ENCODE measurements around the gene ZNF587B.
"Not testable (repeated sequence)": the region's sequence is repeated elsewhere in the genome, so short reads cannot be mapped to it uniquely, and the experiment has no call there.

ZNF587B gene

DNA sequence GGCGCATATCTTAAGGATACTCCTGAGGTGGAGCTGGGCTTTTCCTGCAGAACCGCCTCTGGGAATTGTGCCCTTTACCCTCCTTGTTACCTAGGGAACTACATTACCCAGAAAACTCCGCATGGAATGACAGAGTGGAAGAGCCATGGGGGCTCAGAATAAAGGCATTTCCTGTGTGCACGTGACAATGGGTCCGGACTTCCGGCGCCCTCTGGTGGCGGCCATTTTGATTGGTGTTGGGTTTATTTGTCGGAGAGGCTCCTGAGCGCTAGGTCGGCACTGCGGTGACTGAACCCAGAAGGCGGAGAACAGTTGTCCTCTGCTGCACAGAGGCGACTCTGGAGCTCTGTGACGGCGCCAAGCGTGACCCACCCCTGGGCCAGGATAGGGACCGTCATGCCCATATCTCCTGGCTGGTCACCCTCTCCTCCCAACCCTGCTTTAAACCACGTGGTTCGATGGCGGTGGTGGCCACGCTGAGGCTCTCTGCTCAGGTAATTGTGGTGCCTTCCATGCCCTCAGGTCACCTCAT, at the start of gene ZNF587B:
Gene ZNF587B, plus strand, starts transcription at position 229 of the 532 bp plus-strand sequence. Its CDS starts 230 bp downstream, at position 459.
- DNase-seq, result no peak

DNA sequence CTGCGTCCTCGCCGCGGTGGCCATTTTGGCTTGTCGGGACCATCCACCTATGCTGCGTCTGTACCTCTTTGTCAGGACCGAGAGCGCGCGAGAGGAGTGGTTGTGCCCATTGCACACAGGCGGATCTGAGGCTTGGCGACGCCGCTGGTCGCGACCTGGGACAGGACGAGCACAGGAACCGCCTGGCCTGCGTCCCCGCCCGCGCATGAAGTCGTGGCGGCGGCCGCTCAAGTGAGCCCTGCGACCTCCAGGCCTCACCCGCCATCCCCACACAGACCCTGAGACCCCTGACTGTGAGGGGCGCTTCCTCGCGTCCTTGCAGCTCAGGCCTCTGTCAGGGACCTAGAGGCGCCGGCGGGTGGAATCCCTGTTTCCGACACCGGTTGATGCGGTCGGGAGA, 43.8 kb upstream of the ZNF587B start:
- DNase-seq, result no peak

DNA sequence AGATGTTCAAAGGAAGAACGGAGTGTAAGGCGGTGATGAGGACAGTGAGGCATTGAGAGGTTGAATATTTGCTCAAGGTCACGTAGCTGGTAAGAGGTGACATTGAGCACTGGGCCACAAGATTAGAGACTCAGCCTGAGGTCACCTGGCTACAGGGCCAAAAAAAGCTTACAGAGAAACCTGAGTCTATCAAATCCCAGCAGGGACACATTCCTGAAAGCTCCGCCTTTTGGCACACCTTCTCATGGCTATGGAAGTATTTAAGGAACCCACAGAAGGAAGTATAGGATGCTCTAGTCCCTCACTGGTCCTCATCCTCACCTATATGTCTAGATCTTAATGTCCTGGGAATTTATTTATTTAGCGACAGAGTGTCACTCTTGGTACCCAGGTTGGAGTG, 43.2 kb upstream of the ZNF587B start:
- no peak for DNase-seq

DNA sequence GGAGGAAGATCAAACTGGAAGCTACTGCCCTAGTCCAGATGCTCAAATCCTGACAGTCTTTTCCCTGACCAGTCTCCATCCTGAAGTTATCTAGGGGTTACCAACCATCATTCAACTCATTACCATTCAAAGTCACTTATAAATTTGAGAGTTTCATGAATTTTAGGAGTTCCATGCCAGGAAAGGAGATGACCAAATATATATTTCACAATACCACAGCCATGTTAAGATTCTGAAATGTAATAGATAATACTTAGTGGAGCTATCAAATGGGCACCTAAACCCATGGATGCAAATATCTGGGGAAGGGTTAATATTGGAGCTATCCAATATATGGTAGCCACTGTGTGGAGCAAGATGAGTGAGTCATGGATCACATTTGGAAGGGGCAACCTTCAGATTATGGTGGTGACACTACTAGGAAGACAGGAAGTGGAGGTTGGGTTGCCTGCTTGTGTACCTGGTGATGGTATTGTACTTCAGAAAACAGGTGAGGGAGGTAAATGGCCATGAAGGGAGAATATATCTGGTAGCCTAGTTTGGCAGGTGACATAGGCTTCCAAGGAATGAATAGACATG, 41.9 kb upstream of the ZNF587B start:
- DNase-seq, result no peak

DNA sequence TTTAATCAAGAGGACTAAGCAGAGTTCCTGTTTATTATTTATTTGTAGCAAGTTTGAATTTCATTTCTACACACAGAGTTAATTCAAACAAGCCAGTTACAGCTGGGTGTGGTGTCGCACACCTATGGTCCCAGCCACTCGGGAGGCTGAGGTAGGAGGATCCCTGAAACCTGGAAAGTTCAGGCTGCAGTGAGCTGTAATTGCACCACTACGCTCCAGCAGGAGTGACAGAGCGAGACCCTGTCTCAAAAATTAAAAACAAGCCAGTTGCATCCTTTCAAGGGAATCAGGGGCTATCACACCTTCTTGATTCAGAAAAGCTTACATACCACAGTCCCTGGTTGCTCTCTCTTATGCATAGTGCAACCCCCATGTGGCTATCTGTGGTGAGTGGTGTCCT, 40.8 kb upstream of the ZNF587B start:
- no peak for DNase-seq

DNA sequence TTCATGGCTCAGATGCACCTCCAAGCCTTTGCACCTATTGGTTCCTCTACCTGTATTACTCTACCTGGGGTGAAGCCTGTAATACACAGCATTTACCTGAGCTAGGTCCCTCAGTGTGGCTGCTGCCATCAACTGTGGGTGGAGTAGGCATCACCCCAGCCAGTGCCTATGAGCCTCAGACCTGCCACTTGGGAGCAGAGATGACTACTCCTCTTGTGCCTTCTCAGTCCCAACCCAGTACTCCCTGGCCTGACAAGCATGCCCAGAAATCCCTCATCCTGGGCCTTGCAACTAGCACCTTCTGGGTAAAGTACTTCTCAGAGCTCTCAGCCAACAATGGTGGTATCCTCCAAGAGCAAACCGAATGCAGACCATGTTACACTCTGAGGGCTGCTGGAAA, 33.5 kb upstream of the ZNF587B start:
- DNase-seq, result not testable (repeated sequence)

DNA sequence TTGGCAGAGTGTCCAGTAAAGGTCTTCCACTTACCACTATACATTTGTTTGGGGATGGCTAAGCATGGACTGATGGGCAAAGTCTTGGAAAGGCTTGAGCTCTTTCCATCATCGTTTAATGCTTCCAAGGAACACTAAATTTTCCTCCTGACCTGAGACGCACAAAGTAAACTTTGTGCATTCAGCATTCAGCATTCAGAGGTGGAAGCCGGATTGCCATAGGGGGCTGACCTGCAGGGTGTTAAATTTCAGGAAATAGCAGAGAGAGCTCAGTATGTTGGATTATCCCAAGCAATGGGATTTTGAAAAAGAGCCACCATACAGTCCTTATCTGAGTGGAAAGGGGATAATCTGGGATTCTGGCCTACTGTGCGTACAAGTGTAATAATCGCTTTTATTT, 29.4 kb upstream of the ZNF587B start:
- no peak for DNase-seq

DNA sequence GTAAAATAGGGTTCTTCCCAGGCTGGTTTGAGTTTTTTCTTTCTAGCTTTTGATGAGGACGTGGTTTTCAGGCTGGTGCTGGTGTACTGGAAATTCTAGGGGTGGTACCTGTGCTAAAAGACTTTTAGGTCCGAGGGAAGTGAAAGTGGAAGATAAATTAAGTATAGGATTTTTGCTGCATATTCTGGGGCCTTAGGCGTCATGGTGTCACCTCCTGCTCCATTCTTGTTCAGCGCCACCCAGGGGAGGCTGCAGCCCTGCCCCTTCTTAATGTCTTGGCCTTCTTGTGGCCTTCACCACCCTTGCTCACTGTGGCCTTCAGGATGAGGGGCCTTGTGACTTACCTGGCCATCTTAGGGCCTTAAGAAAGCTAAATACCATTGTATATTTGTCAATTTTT, 27.8 kb upstream of the ZNF587B start:
- no peak for DNase-seq

DNA sequence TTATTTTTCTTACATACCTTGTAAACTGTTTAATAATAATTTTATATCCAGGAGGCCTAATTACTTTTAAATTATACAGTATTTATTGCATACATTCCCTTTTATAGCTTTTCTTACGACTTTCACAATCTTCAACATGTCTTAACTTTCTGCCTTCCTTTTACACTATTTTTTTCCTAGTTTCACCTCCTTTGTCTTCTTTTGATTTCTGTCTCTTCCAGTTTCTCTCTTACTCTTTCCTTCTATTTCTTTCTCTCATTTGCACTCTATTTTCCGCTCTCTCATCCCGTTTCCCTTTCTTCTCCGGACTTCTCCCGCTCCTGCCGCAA, 26.9 kb upstream of the ZNF587B start:
- no peak for DNase-seq

DNA sequence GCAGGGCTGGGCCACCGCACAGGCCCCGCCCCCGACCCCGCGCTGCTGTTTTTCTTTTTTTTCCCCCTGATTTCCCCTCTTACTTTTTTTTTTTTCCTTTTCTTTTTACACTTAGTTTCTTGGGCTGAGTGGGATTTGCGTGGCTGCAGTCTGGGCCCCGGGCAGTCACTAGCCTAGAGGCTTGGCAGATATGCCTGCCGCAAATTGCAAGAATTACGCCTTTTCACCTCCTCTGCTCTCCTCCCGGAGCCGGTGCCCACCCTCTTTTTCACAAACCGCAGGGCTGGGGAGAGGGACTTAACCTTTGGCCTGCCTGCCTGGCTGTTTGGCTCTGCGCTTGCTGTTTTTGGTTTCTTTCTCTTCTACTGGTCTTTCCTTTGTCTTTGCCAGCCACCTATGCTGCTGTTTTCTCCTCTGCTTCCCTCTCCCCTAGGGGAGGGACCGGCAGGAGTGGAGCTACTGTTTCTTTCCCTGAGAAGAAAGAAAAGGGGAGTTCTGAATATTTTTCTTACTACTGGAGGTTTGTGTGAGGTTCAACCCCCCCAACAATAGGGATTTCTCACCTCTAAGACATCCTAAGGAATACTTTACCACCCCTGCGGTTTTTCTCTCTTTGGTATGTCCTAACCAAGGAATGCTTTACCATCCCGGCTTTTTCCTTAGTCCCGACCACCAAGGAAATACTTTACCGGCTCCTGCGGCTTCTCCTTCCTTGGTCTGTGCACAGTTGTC, 26.3 kb upstream of the ZNF587B start:
- DNase-seq, result no peak

DNA sequence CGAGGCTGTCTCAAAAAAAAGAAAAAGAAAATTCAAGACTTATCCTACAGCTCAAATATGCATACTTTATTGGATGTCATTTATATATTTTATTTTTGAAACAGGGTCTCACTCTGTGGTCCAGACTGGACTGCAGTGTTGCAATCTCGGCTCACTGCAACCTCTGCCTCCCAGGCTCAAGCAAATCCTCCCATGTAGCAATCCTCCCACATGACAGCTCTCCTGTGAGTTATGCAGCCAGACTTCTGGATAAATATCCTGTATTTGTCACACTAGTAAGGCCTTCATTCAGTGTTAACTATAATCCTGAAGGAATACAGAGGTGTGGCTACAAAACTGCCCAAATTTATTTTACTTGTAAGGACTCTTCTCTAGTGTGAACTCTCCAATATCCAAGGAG, 22.6 kb upstream of the ZNF587B start:
- no peak for DNase-seq

DNA sequence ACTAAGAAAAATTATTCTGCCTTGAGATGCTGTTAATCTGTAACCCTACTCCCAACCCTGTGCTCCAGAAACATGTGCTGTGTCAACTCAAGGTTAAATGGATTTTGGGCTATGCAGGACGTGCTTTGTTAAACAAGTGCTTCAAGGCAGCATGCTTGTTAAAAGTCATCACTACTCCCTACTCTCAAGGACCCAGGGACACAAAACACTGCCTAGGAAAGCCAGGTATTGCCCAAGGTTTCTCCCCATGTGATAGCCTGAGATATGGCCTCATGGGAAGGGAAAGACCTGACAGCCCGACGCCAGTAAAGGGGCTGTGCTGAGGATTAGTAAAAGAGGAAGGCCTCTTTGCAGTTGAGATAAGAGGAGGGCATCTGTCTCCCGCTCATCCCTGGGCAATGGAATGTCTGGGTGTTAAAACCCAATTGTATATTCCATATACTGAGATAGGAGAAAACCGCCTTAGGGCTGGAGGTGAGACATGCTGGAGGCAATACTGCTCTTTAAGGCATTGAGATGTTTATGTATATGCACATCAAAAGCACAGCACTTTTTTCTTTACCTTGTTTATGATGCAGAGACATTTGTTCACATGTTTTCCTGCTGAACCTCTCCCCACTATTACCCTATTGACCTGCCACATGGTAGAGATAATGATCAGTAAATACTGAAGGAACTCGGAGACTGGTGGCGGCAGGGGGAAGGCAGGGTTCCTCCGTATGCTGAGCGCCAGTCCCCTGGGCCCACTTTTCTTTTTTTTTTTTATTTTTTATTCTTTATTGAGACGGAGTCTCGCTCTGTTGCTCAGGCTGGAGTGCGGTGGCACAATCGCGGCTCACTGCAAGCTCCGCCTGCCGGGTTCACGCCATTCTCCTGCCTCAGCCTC, 19.4 kb upstream of the ZNF587B start:
- not testable (repeated sequence) for DNase-seq

DNA sequence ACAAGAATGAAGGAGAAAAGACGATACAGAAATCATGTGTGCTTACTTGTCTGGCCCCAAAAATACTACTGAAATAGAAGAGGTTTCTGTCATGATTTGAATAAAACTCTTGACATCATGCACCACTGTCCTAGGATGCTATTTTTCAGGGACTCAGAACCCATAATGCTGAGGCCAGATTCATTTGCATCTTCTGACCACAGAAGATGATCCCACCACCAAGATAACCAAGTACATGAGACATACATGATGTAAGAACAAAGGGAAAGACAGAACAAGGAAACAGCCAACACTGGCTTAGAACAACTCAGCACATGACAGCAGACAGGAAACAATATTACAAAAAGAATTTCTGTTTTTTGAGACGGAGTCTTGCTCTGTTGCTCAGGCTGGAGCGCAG, 17.9 kb upstream of the ZNF587B start:
- DNase-seq, result no peak

DNA sequence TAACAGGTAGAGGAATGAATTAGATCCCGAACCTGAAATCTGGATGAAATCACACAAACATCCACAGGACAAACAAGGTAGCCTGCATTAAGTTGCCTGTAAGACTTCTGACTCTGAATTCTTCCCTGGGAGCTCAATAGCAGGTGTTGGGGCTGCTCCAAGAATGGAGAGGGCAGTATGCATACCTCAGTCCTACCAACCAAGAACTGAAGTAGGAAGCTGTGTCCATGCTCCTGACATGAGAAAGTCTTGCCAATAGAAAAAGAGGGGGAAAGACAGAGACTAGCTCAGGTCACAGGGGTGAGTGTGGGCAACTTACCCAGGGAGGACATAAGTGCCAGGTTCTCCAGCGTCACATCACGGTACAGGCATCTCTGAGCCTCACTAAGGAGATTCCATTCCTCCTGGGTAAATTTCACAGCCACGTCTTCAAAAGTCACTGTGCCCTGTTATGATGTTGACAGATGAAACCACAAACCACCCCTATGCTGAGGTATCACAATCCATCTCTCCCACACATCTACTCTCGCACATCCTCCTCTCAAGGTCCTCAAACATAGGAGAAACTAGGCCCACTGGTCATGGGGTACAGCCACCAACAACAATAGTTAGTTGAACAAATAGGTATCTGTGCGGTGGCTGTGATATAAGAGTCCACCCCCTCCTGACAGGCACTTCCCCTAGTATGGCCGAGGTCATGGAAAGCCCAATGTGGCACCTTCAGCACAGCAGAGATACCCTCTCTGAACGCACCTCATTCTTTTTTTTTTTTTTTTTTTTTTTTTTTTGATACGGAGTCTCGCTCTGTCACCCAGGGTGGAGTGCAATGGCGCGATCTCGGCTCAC, 16.9 kb upstream of the ZNF587B start:
- not testable (repeated sequence) for DNase-seq

DNA sequence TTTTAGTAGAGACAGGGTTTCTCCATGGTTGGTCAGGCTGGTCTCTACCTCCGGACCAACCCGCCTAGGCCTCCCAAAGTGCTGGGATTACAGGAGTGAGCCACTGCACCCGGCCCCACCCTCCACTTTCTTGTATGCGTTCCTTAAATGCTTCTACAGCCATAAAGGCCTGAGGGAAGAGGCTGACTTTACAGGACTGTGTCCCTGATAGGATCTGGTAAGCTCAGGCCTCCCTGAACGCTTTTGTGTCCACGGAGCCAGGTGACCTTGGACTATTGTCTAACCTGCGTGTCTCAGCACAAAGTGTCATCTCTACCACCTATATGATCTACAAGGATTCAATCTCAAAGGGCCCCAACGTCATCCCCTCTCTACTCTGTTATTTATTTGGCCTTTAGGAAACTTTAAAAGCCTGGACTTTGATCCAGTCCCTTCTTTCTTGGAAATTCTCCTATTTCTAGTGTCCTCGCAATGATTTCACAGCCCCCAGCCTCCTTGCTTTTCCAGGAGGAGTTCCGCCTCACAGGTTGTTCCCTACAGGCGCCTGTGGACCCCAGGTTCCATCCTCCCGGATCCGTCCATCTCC, 16.1 kb upstream of the ZNF587B start:
- no peak for DNase-seq

DNA sequence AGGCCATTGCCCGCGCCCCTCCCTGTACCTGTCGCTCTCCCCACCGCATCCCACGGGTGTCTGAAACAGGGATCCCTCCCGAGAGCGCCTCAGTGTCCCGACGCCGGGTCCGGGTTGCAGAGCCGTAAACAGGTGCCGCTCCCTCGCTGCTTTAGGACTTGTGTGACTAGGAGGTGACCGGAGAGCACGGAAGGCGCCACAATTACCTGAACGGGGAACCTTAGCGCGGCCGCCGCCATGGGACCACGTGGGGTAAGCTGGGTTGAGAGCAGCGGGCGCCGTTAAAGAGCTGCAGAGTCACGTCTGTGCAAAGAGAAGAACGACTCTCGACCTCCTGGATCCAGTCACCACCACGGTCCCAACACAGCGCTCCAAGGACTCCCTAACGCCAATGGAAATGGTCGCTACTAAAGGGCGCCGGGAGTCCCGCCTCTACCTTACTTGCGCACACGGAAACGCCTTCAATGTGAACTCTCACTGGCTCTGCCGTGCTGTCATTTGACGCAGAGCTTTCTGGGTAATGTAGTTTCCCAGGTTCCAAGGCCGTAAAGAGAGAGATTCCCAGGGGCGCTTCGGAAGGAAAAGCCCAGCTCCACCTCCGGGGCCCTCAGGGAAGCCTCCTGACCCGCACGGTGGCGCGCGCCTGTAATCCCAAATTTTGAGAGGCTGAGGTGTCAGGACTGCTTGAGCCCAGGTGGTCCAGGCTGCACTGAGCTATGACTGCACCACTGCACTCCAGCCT, 15.4 kb upstream of the ZNF587B start, which contains the start of gene ZNF552:
Gene ZNF552, minus strand, starts transcription at position 409 of the 742 bp plus-strand sequence. Its CDS starts 170 bp downstream, at position 239.
- DNase-seq, result peak; percentile 88

DNA sequence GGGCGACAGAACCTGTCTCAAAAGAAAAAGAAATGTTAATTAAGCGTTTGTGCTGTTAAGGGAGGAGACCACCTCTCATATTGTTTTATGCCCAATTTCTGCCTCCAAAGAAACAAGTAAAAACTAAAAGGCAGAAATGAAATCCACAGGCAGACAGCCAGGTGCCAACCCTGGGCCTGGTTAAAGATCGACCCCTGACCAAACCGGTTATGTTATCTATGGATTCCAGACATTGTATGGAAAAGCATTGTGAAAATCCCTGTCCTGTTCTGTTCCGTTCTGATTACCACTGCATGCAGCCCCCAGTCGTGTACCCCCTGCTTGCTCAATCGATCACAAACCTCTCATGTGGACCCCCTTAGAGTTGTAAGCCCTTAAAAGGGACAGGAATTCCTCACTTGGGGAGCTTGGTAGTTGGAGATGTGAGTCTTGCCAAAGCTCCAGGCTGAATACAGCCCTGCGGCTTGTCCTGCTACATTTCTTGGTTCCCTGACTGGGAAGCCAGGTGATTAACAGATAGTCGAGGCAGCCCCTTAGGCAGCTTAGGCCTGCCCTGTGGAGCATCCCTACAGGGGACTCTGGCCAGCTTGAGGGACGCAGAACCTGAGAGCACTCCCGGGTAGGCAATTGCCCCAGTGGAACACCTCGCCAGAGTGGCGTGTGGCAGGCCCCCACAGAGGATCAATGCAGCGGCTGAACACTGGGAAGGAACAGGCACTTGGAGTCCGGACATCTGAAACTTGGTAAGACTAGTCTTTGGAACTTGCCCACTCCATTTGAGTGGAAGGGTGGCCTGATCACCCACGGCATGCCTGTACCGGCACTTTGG, 14.6 kb upstream of the ZNF587B start:
- DNase-seq, result no peak

DNA sequence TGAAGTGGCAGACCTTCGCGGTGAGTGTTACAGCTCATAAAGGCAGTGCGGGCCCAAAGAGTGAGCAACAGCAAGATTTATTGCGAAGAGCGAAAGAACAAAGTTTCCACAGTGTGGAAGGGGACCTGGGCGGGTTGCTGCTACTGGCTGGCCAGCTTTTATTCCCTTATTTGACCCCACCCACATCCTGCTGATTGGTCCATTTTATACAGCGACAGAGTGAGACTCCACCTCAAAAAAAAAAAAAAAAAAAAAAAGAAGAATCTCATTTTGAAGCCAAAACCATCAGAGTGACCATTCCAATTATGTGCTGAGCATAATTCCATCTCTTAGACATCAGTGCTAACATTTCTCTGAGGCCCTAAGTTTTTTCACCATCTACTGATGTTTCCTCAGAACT, 13.4 kb upstream of the ZNF587B start:
- DNase-seq, result no peak

DNA sequence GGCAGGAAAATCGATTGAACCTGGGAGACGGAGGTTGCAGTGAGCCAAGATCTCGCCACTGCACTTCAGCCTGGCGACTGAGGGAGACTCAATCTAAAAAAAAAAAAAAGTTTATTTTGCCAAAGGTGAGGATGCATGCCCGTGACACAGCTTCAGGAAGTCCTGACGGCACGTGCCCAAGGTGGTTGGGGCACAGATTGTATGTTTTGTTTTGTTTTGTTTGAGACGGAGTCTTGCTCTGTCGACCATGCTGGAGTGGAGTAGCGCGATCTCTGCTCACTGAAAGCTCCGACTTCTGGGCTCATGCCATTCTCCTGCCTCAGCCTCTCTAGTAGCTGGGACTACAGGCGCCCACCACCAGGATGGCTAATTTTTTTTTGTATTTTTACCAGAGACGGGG, 12.1 kb upstream of the ZNF587B start:
- DNase-seq, result no peak

DNA sequence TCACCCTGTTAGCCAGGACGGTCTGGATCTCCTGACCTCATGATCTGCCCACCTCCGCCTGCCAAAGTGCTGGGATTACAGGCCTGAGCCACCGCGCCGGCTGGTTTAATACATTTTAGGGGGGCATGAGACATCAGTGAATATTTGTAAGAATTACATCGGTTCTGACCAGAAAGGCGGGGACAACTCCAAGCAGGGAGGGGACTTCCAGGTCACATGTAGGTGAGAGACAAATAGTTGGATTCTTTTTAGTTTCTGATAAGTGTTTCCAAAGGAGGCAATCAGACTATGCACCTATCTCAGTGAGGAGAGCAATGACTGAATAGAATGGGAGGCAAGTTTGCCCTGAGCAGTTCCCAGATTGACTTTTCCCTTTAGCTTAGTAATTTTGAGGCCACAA, 11.7 kb upstream of the ZNF587B start:
- DNase-seq, result no peak

Data from NCI-H510A treated with DMSO at 0.1 percent for 48 hours (cell line).